Measurements from ENCODE around the gene PAM16. TPM values are rescaled to one million over a fixed set of nuclear protein-coding genes. Genes with fewer than 3 reads are reported as not detected.
A peak's percentile ranks its signal among the peaks of the same experiment; 100 is the strongest.

PAM16 gene
- total RNA-seq, 1 donor from 2014 or later, result 33.5 TPM

DNA sequence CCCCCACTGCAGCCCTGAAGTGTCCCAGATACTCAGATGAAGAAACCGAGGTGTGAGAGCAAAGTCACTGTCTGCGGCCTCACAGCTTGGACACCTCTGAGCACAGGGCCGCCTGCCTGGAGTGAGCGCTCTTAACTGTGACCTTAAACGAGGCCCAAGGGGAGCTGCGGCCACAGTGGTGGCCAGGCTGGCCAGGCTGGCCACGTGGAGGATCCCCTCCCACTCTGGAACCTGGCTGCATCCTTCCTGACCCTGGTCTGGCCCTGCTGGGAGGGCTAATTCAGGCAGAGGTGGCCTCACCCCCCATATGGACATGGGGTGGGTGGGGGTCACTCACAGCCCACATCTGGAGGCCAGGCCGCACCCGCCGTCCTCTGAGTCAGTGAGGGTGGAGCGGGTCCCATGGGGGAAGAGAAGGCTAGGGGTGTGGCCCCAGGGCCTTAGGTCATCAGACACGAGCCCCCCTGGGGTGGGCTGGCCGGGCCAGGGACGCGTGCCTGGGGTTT is 27.1 kb upstream of the PAM16 start:
- Mint-ChIP-seq H3K27ac (peak overlapping the region; percentile 77), H3K9me3 (ENCODE audit: low read depth) (no peaks in the 10 kb centered on the region), H3K27me3 (no peaks in the 10 kb centered on the region), H3K36me3 (ENCODE audit: insufficient read depth) (no peaks in the 10 kb centered on the region), H3K4me3 (ENCODE audit: low read depth) (no peak overlapping the region), H3K4me1 (ENCODE audit: low read depth) (peaks cover 33% of the 10 kb centered on the region)
- TF ChIP-seq, protein P1, sequence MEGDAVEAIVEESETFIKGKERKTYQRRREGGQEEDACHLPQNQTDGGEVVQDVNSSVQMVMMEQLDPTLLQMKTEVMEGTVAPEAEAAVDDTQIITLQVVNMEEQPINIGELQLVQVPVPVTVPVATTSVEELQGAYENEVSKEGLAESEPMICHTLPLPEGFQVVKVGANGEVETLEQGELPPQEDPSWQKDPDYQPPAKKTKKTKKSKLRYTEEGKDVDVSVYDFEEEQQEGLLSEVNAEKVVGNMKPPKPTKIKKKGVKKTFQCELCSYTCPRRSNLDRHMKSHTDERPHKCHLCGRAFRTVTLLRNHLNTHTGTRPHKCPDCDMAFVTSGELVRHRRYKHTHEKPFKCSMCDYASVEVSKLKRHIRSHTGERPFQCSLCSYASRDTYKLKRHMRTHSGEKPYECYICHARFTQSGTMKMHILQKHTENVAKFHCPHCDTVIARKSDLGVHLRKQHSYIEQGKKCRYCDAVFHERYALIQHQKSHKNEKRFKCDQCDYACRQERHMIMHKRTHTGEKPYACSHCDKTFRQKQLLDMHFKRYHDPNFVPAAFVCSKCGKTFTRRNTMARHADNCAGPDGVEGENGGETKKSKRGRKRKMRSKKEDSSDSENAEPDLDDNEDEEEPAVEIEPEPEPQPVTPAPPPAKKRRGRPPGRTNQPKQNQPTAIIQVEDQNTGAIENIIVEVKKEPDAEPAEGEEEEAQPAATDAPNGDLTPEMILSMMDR (IDR thresholded peaks at IDR 0.05; ENCODE audit: unreplicated experiment), result no peak
- no peak for DNase-seq (ENCODE audit: low spot score, unreplicated experiment)

DNA sequence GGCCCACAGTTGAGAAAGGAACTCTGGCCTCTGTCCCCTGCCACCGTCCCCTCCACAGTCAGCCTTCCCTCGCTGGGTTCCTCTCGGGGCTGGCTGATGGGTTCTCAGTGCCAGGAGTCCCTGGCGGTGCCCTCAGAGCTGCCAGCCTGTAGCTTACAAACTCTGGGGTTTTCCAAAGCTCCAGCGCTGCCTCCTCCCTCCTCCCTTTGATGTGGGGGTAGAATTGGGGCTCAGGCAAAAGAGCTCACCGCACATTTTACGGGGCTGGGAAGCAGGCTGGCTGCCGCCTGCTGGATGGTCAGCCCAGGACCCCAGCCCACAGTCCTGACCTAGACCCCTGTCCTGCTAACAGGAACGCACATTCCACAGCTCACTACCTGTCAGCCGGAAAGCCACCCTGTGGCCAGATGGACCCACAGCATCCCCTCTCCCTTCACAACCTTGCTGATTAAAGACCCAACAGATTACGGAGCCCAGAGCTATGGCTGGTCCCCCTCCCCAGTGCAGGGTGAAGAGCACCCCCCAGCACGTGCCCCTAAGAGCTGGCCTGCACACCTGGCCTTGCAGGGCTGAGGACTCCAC is 26.5 kb upstream of the PAM16 start:
- Mint-ChIP-seq H3K4me1 (ENCODE audit: low read depth) (peaks cover 35% of the 10 kb centered on the region), H3K27ac (peak overlapping the region; percentile 77), H3K27me3 (no peaks in the 10 kb centered on the region), H3K9me3 (ENCODE audit: low read depth) (no peaks in the 10 kb centered on the region), H3K4me3 (ENCODE audit: low read depth) (no peak overlapping the region), H3K36me3 (ENCODE audit: insufficient read depth) (no peaks in the 10 kb centered on the region)
- TF ChIP-seq, protein P1 (IDR thresholded peaks at IDR 0.05; ENCODE audit: unreplicated experiment), result peak; percentile 48
- DNase-seq (ENCODE audit: low spot score, unreplicated experiment), result no peak

DNA sequence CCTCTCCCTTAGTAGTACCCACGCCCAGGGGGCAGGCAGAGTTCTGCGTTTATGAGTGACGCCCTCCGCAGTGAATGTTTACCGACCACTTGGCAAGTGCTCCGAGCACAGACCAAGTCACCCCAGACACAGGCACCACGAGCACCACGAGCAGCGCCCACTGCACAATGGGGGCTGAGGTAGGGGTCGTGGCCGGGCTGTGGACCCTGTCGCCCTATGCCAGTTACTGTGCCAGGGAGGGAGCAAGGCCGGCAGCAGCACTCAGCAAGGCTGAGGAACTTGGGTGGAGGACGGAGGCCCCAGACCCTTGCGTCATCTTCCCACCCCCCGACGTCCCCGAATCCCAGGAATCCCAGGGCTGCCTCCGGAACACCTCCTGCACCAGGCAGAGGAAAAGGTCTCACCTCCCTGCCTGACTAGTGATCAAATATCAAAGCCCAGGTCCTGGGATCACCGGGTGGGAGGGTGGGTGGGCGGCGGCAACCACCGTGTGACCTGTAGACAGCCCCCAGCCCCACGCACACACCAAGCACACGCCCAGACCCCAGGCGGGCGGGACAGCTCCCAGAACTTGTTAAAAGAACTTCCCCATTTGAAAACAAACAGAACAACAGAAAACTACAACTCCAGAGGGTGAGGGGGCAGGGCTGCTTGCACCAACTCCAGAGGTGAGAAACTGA is 25.9 kb upstream of the PAM16 start:
- peak overlapping the region; percentile 37 for H3K4me3 Mint-ChIP-seq (ENCODE audit: low read depth)
- no peaks in the 10 kb centered on the region for H3K27me3 Mint-ChIP-seq
- H3K27ac Mint-ChIP-seq, result peak overlapping the region; percentile 29
- TF ChIP-seq, protein P1 (IDR thresholded peaks at IDR 0.05; ENCODE audit: unreplicated experiment), result no peak
- DNase-seq (ENCODE audit: low spot score, unreplicated experiment), result no peak
- no peaks in the 10 kb centered on the region for H3K36me3 Mint-ChIP-seq (ENCODE audit: insufficient read depth)
- H3K9me3 Mint-ChIP-seq (ENCODE audit: low read depth), result no peaks in the 10 kb centered on the region
- peaks cover 36% of the 10 kb centered on the region for H3K4me1 Mint-ChIP-seq (ENCODE audit: low read depth)

DNA sequence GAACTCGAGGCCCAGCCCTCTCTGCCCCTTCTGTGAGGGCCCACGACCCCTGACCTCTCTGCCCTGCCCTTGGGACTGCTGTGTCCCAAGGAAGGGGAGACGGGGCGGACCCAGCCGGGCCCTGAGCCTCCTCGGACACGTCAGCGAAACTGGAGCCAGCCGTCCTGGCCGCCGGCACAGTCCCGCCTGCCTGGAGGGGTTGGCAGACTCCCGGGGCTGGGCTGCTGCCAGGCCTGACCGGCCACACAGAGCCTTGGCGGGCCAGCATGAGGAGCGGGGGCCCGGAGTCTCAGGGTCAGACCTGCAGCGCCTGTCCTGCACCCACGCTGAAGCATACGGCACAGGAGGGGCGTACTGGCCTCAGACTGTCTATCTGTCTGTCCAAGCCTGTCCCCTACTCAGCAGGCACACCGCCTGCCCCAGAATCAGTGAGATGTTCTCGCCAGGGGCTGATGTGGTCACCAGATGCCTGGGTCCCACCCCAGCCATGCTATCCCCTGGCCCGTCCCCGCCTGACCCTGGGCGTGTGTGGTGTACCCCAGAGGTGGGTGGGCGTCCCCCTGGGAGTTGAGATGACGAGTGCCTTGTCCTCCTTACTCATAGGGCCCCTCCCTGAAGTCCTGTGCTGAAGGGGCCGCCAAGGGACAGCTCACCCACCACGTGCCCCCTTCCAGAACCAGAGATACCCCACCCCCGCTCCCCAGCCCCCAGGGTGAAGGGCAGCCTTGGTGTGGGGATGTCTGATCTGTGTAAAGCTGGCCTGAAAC is 25.2 kb upstream of the PAM16 start:
- Mint-ChIP-seq H3K27ac (no peak overlapping the region), H3K9me3 (ENCODE audit: low read depth) (no peaks in the 10 kb centered on the region), H3K27me3 (no peaks in the 10 kb centered on the region), H3K4me3 (ENCODE audit: low read depth) (no peak overlapping the region), H3K36me3 (ENCODE audit: insufficient read depth) (no peaks in the 10 kb centered on the region), H3K4me1 (ENCODE audit: low read depth) (peaks cover 36% of the 10 kb centered on the region)
- TF ChIP-seq, protein P1 (IDR thresholded peaks at IDR 0.05; ENCODE audit: unreplicated experiment), result no peak
- DNase-seq (ENCODE audit: low spot score, unreplicated experiment), result no peak

DNA sequence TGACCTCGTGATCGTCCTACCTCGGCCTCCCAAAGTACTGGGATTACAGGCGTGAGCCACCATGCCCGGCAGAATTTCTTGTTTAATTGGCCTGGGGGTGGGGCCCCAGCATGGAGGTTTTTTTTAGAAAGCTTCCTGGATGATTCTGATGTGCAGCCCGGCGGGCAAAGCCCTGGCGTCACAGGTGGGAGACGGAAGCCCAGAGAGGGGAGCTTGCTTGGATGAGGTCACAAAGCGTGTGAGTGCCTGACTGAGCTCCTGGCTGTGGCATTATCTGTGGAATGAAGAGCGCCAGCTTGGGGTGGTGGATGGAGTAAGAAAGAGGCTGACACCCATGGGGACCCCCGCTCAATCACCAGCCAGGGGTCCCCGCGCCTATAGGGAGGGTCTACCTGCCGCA is 24.6 kb upstream of the PAM16 start:
- no peak for DNase-seq (ENCODE audit: low spot score, unreplicated experiment)
- Mint-ChIP-seq H3K36me3 (ENCODE audit: insufficient read depth) (no peaks in the 10 kb centered on the region), H3K27me3 (no peaks in the 10 kb centered on the region), H3K9me3 (ENCODE audit: low read depth) (no peaks in the 10 kb centered on the region), H3K27ac (no peak overlapping the region), H3K4me1 (ENCODE audit: low read depth) (peaks cover 36% of the 10 kb centered on the region), H3K4me3 (ENCODE audit: low read depth) (no peak overlapping the region)
- TF ChIP-seq, protein P1 (IDR thresholded peaks at IDR 0.05; ENCODE audit: unreplicated experiment), result no peak
